Cardiac muscle cell (in vitro differentiated cells and primary cell): Measurements from ENCODE around the gene MMP21. TPM values are rescaled to one million over a fixed set of nuclear protein-coding genes. Genes with fewer than 3 reads are reported as not detected.

Experiments
- DNase-seq, 2 donors: peaks; one replicate each; pipeline versions ENCODE4 v3.0.0 to v3.0.0-alpha.2; 2010 to 2017; ENCODE audit warnings: low read depth in 1 of 2, low spot score in 1 of 2
- H3K27ac ChIP-seq: fragments of 200-600 bp; sonication (generic); 2 replicates; pipeline ENCODE4 v1.5.1; 2016
- H3K27me3 ChIP-seq: fragments of 200-600 bp; sonication (generic); 2 replicates; pipeline ENCODE4 v1.6.0; 2016; ENCODE audit warnings: control low read depth
- H3K36me3 ChIP-seq: fragments of 200-600 bp; sonication (generic); 2 replicates; pipeline ENCODE4 v1.5.1; 2016; ENCODE audit warnings: control low read depth
- H3K4me1 ChIP-seq: fragments of 200-600 bp; sonication (generic); 2 replicates; pipeline ENCODE4 v1.8.1; 2017; ENCODE audit warnings: low read depth, mild to moderate bottlenecking, mixed run types
- H3K4me3 ChIP-seq: fragments of 200-600 bp; sonication (generic); 2 replicates; pipeline ENCODE4 v1.5.1; 2016; ENCODE audit warnings: mild to moderate bottlenecking
- H3K9me3 ChIP-seq: fragments of 200-600 bp; sonication (generic); 2 replicates; pipeline ENCODE4 v1.5.1; 2017; ENCODE audit warnings: low read depth, mild to moderate bottlenecking, control low read depth
- CTCF ChIP-seq: IDR thresholded peaks from 2 replicates; pipeline ENCODE4 v1.5.1; 2012; ENCODE audit warnings: low read depth, mild to moderate bottlenecking, low read length
- polyA plus RNA-seq: library from polyadenylated mRNA; unstranded; fragments of >200 nt; fragmentation: Nextera tagmentation; extraction: Ambion mirVana; gene quantifications from 2 replicates; pipeline ENCODE4 v1.2.1, GENCODE V29; 2016
- total RNA-seq: library from RNA; depleted of rRNA; stranded (reverse); fragments of >200 nt; gene quantifications from 2 replicates; pipeline ENCODE4 v1.2.3, GENCODE V29; 2016

The MMP21 gene
- total and polyA plus RNA-seq, 2 experiments from 2014 or later, result not detected

GRCh38 chr10:125782616-125783015, 7.0 kb upstream of the MMP21 start:
- Histone ChIP-seq H3K4me1 (no peaks in the 10 kb centered on the region), H3K36me3 (no peaks in the 10 kb centered on the region), H3K27ac (no peak overlapping the region), H3K9me3 (no peaks in the 10 kb centered on the region), H3K4me3 (no peak overlapping the region), H3K27me3 (no peaks in the 10 kb centered on the region)
- no peak for TF ChIP-seq CTCF
- no peak for DNase-seq

- Histone ChIP-seq H3K27ac (no peak overlapping the region), H3K27me3 (no peaks in the 10 kb centered on the region), H3K4me1 (no peaks in the 10 kb centered on the region), H3K36me3 (no peaks in the 10 kb centered on the region), H3K9me3 (no peaks in the 10 kb centered on the region), H3K4me3 (no peak overlapping the region)
- no peak for TF ChIP-seq CTCF
- no peak for DNase-seq
Observed at GRCh38 chr10:125782054-125782453, 6.4 kb upstream of the MMP21 start.

GRCh38 chr10:125781374-125781773, 5.8 kb upstream of the MMP21 start:
- TF ChIP-seq CTCF, result no peak
- Histone ChIP-seq H3K4me1 (no peaks in the 10 kb centered on the region), H3K4me3 (no peak overlapping the region), H3K9me3 (no peaks in the 10 kb centered on the region), H3K27ac (no peak overlapping the region), H3K36me3 (no peaks in the 10 kb centered on the region), H3K27me3 (no peaks in the 10 kb centered on the region)
- DNase-seq, result no peak

DNA sequence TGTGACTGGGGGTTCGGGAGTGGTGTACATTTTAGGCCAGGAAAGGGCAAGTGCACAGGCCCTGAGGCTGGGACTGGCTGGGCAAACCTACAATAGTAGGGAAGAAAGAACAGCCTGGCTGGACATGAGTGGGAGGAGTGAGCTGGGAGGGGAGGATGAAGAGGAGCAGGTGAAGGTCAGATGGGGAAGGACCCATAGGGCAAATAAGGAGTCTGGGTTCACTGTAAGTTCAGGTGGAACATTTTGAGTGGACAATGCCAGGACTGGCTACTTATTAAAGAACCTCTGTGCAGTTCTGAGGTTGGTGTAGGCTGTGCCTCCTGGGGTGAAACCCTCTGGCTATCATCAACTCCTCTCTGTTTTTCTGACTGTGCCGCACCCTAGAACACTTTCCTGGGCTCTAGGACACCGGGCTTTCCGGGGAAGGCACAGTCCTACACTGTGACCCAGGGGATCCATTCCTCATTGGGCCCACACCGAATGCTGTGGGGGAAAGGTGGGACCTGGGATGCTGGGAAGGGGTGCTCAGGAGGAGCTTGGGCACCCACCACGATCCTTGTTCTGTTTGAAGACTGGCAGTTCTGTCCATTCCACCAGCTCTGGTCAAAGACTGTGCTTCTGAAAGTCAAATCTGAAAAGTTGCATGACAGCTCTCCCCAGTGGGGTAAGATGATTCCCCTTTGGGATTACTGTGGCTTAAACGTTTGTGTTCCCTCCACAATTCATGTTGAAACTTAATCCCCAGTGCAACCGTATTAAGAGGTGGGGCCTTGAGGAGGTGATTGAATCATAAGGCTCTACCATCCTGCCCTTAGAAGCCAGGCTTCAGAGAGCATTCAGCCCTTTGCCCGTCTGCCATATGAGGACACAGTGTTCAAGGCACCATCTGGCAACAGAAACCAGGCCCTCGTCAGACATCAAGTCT, 4.0 kb upstream of the MMP21 start:
- DNase-seq, result no peak
- no peak for TF ChIP-seq CTCF

GRCh38 chr10:125778556-125778955, 2.9 kb upstream of the MMP21 start:
- Histone ChIP-seq H3K9me3 (no peaks in the 10 kb centered on the region), H3K4me1 (no peaks in the 10 kb centered on the region), H3K27me3 (no peaks in the 10 kb centered on the region), H3K36me3 (no peaks in the 10 kb centered on the region), H3K27ac (no peak overlapping the region), H3K4me3 (no peak overlapping the region)
- TF ChIP-seq CTCF, result no peak
- DNase-seq, result no peak

More for the DNA sequence above, 4.0 kb upstream of the MMP21 start:
- no peaks in the 10 kb centered on the region for H3K27me3 ChIP-seq
- no peak overlapping the region for H3K27ac ChIP-seq
- no peaks in the 10 kb centered on the region for H3K9me3 ChIP-seq
- H3K4me3 ChIP-seq, result no peak overlapping the region
- H3K36me3 ChIP-seq, result no peaks in the 10 kb centered on the region
- no peaks in the 10 kb centered on the region for H3K4me1 ChIP-seq
